Erythroblast (primary cell): Measurements from ENCODE around the gene HBB.
"Not testable (repeated sequence)": the region's sequence is repeated elsewhere in the genome, so short reads cannot be mapped to it uniquely, and the experiment has no call there.

ENCODE experiments used
- GATA1 ChIP-seq: IDR thresholded peaks from 2 replicates; pipeline ENCODE4 v1.6.1; 2011; ENCODE audit warnings: low read depth, mild to moderate bottlenecking, control low read depth, low read length, moderate library complexity
- POLR2A ChIP-seq: IDR thresholded peaks from 2 replicates; pipeline ENCODE4 v1.6.1; 2011; ENCODE audit warnings: mild to moderate bottlenecking, low read length

DNA sequence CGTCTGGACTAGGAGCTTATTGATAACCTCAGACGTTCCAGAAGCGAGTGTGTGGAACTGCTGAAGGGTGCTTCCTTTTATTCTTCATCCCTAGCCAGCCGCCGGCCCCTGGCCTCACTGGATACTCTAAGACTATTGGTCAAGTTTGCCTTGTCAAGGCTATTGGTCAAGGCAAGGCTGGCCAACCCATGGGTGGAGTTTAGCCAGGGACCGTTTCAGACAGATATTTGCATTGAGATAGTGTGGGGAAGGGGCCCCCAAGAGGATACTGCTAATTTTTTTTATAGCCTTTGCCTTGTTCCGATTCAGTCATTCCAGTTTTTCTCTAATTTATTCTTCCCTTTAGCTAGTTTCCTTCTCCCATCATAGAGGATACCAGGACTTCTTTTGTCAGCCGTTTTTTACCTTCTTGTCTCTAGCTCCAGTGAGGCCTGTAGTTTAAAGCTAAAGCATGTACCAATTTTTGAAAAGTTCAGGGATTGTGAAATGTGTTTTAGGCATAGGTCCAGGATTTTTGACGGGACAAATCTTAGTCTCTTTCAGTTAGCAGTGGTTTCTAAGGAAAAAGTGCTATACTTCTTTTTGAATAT, 23.0 kb upstream of the HBB start, which contains the start of gene HBG1:
- TF ChIP-seq POLR2A = peak; percentile 45
- TF ChIP-seq GATA1 = not testable (repeated sequence)
